HG03558 (cell line): ENCODE data around the gene RBM28.
"Not testable (repeated sequence)": the region's sequence is repeated elsewhere in the genome, so short reads cannot be mapped to it uniquely, and the experiment has no call there.

Experiments used
- ATAC-seq: cut with Tn5 transposase; IDR thresholded peaks from one replicate; pipeline ENCODE4 v1.9.1; 2021; ENCODE audit warnings: moderate number of reproducible peaks; ENCODE audit not compliant: unreplicated experiment; ENCODE audit errors: extremely low read depth

RBM28 gene

DNA sequence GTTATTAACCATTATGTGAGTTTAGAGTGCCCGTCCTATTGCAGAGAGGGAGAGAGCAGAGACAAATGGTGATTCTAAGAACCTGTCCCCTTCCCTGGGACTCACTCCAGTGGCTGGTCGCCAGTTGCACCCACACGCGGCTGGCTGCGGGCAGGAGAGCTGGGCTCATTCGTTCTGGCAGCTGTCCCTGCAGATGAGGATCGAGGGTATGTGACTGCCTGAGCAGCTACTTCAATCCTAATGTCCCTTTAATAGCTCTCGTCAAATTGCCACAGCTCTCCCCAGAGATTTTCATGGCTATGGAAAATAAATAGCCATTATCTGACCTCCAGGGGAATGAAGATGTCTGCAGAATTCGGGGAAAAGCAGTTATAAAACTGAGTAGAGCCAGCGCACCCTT lies 41.6 kb downstream of the RBM28 start:
- ATAC-seq = no peak

DNA sequence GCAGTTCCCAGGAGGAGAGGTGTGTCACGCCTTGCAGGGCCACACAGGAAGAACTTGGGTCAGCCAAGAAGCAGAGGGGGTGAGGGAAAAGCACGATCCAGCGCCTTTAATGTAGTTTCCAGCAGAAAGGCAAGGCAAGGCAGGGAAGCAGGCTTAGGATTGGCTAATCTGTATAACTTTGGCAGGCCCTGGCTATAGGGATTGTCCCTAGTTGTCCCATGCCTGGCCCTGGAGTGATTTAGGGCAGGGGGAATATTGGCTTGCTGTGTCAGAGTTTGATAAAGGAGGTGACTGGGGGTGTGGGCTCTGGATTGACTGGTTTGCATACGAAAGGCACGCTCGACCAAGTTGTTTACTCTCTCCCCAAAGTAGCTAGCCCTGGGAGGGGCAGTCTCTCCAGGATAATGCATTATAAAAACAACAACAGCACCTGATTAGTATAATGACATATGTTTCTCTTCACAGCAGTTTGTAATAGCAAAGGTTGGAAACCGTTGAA lies 44.5 kb downstream of the RBM28 start:
- ATAC-seq = no peak

DNA sequence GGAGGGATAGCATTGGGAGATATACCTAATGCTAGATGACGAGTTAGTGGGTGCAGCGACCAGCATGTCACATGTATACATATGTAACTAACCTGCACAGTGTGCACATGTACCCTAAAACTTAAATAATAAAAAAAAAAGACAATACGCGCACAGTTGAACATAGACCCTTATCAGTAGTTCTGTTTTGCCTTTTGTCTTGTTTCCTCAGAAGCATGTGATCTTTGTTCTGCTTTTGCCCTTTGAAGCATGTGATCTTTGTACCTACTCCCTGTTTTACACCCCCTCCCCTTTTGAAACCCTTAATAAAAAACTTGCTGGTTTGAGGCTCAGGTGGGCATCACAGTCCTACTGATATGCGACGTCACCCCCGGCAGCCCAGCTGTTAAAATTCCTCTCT lies 45.7 kb downstream of the RBM28 start:
- not testable (repeated sequence) for ATAC-seq

DNA sequence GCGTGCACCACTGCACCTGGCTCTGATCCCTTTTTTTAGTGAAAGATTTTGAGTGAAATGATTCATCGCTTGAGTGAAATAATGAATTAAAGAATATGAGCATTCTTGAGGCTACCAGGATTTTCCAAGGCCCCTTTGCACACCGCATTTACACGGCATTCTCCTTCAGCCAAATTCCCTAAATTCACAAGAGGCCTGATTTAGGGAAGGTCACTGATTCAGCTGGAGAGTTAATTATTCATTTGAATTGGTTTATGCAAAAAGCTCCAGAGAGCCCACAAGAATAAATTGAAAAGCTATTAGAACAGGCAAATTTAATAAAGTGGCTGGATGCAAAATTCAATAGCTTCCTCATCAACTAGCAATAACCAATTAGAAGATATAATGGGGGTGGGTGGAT lies 56.2 kb downstream of the RBM28 start:
- no peak for ATAC-seq

DNA sequence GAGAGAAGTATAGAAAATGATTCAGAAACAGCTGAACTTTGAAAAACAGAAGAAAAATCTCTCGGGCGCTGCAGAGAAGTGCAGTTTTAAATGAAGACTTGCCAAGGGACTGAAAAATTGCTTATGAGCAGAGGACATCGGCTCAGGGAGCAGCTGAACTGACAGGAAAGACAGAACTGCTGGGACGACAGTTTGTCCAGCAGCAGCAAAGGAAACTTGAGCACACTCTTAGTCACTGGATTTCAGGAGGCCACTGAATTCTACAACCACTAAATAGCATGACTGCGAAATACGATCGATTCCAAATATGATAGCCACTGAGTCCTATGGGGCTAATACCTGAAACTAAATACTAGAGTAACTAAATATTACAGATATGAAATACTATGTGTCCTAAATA lies 59.6 kb downstream of the RBM28 start:
- ATAC-seq = no peak

DNA sequence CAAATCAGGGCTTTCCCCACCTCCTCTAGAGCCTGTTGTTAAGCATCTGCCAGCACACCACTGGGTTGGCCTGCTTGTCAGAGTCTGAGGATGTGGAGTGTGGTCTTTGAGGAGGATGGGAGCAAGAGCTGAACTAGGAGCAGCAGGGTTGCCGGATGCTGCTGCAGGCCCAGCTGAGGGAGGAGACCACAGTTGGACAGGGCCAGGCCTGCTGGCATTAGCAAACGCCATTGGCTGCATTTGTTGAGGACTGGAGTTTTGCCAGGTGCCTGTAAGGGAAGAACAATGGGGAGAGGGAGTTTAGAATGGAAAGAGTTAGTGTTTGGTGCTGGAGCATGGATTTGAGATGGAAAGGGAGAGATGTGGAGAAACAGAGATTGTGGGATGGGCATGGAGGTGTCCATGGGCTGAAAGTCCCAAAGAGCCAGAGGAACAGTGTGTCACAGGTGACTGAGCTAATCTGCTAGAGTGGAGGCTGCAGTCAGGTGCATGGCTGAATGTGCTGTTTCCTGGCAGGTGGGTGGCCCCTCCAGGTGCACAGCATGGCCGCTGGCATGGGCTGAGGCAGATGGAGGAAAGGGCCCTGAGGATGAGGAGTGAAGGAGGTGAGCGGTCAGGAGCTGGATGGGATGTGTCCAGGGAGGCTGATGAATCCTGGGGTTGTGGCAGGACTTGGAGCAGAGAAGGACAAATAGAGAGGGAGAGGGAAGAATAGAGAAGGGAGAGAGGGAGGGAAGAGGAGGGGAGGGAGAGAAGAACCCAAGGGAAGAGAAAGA lies 61.9 kb downstream of the RBM28 start:
- ATAC-seq = no peak

DNA sequence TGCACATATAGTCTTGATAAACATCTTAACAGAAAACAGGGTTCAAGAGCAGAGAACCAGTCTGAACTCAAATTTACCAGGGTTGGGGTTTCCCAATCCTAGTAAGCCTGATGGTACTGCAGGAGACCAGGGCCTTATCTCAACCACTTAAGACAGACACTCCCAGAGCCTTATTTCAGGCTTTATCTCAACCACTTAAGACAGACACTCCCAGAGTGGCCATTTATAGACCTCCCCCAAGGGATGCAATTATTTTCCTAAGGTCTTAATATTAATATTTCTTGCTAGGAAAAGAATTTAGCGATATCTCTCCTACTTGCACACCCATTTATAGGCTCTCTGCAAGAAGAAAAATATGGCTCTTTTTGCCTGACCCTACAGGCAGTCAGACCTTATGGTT lies 63.3 kb downstream of the RBM28 start:
- ATAC-seq = not testable (repeated sequence)

DNA sequence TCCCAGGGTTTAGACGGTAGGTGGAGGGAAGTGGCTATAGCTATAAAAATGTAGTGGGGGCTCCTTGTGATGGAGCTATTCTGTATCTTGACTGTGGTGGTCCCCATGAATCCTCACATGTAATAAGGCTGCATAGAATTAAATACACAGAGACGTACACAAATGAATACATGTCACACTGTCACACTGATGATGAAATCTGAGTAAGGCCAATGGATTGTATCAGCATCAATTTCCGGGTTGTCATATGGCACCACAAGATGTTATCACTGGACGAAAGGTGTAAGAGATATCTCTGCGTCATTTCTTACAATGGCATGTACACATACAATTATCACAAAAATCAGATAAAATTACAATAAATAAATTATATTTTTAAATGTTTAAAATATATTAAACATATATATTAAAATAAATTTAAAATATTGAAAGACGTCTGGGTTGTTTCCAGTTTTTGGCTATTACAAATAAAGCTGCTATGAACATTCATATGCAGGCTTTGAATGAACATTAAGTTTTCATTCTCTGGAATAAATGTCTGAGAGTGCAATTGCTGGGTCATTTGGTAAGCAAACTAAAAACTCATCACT lies 64.5 kb downstream of the RBM28 start:
- ATAC-seq = no peak

DNA sequence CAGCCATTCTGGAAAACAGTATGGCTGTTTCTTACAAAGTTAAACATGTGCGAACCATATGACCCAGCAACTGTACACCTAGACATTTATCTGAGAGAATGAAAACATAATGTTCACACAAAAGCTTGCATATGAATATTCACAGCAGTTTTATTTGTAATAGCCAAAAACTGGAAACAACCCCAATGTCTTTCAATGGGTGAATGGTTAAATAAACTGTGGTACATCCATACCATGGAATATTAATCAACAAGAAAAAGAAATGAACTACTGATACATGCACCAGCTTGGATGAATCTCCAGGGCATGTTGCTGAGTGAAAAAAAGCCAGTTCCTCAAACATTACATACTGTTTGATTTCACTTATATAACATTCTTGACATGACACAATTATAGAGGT lies 65.3 kb downstream of the RBM28 start:
- ATAC-seq = no peak

DNA sequence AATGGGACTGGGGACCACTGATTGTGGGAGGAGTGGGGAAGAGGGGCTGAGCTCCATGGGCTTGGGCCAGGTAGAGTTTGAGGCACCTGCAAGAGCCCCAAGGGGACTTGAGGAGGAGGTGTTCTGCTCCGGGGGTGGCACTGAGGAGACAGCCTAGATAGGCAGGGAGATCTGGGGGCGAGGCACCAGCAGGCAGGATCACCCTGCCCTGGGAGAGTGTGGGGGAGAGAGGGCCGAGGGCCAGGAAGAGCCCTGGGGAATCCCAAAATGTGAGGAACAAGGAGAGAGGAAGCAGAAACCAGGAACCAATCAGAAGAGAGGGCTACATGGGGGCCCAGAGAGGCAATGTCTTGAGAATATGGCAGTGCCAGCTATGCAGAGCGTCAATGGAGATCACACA lies 68.0 kb downstream of the RBM28 start:
- ATAC-seq = no peak

DNA sequence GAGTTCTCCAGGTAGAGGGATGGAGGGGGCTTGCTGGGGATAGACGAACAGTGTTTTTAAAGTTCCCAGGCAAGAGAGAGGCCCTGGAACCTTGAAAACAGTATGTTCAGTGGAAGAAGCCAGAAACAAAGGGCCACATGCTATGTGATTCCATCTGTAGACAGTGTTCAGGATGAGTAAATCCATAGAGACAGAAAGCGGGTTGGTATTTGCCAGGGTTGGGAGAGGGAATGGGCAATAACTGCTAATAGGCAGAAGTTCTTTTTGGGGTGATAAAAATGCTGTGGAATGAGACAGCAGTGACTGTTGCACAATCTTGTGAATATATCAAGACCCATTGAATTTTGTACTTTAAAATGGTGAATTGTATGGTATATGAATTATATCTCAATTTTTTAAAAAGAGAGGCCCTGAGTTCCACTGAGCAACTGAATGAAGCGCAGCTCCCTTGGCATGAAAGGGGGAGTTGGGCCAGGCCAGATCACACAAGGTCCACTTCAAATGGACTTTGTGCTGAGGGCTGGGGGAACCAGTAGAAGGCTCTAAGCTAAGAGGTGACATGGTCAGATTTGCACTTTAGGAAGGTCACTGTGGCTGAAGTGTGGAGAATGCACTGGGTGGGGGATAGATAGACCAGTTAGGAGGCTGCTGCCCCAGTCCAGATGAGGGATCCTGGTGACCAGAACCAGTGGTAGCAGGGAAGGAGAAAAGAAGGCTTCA lies 68.7 kb downstream of the RBM28 start:
- ATAC-seq = no peak

DNA sequence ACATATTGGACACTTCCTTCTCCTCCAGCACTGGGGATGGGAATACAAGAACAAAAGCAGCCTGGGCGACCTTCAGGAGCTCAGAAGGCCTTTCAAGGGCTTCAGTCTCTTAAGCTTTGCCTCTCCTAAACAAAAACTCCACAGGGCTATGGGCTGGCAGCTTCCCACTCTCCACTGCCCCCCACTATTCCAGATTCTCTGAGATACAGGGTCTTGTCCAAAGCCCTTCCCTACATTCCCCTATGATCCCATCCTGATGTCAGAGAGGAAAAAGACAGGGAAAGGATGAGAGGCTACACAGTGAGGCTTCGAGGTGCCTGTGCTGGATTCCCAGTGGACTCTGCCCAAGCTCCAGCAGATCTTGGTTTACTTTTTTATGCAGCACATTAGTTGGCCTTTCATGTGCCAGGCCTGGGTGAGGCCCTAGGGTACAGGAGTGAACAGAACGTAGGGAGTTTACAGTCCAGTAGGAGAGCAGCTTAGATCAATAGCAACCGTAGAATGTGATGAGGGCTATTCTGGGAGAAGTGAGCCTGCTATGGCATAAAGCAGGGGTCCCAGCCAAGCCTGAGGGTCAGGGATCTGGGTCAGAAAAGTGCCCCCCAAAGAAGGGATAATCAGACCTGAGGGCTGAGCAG lies 69.3 kb downstream of the RBM28 start:
- no peak for ATAC-seq

DNA sequence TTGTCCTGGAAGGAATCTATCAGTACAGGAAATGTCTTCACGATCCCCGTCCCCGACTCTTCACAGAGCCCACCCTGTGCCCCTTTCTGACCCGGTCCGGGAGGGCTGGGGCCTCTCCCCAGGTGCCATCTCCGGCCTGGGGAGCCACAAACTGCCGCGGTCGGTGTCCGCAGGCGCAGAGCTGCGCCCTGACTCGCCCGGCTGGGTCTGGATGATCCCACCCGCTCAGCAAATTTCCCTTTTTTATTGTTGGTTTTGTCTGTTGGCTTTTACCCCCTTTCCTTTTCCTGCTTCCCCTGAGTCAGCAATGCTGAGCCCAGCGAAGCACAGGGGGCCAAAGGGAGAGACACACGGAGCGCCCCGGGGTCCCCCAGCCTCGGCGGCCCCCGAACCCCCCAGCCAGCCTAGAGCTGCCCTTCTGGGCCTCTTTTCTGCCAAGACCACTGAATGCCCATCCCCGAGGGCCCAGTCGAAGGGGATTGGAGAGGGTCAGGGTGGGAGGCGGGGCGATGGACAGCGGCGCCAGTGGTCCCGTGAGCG lies 71.7 kb downstream of the RBM28 start:
- no peak for ATAC-seq

DNA sequence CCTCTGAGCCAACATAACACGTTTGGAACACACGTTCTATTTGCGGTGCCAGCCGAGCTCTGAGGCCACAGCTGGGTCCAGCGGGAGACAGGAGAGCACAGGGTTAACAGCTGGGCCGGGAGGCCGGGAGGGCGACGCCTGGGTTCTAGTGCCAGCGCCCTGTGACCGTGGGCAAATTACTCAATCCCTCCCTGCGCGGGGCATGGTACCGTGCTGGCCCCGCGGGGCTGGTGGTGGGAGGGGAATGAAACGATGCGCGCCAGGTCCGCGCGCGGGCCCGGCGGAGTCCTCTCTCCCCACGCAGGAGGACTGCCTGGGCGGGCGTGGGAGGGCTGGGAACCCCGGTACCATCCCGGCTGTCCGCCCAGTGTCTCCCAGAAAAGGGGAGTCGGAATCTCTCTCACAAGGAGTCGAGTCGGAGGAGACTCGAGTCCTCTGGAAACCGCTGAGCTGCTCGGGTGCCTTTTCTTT lies 72.2 kb downstream of the RBM28 start:
- ATAC-seq = no peak

DNA sequence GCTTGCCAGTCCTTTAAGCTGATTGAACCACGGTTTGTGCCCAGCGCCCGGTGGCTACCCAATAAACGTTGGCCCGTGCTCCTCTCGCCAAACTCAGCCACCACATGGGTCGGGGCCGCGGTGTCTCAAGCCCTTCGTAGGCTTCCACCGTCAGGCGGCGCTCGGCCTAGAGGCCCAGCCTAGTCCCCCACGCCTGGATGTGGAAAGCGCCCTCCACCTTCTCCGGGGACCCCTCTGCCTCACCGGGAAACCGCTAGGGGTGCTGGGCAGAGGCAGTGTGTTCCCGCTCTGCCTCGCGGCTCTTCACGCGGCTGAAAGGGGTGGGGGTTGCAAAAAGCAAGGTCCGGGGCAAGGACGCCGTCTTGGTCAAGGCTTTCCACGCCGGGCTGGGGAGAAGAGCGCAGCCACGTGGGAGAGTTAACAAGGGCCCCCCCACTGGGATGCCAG lies 72.9 kb downstream of the RBM28 start:
- no peak for ATAC-seq

DNA sequence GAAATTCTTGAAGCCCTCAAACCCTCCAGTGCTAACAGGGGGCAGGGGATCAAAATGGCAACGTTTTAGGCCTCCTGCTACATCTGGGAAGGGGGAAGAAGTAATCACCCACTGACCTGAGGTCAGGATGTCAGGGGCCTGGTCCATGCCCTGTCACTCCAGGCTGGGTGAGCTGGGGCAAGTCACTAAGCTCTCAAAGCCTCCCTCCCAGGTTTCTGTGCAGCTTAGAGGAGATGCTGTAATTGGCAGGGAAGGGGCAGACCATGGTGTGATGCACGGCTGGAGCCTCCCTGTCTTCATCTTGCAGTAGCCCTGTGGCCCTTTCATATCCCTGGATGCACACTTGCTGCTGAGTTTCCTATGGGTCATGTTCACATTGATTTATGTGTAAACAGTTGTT lies 75.5 kb downstream of the RBM28 start:
- no peak for ATAC-seq

DNA sequence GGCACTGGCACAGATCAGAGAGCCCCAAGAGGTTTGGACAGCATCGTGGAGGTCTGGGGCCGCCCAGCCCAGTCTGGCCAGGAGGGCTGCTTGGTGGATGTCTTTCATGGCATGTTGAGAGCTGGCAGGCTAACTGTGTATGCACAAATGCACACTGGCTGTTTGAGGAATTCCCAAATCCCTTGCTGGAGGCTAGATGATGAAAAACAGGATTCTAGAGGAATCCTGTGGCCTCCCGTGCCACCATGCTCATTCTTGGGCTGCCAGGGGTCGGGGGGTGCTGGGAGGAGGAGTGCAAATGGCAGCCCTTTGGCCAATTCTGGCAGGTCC lies 76.1 kb downstream of the RBM28 start:
- ATAC-seq = no peak

DNA sequence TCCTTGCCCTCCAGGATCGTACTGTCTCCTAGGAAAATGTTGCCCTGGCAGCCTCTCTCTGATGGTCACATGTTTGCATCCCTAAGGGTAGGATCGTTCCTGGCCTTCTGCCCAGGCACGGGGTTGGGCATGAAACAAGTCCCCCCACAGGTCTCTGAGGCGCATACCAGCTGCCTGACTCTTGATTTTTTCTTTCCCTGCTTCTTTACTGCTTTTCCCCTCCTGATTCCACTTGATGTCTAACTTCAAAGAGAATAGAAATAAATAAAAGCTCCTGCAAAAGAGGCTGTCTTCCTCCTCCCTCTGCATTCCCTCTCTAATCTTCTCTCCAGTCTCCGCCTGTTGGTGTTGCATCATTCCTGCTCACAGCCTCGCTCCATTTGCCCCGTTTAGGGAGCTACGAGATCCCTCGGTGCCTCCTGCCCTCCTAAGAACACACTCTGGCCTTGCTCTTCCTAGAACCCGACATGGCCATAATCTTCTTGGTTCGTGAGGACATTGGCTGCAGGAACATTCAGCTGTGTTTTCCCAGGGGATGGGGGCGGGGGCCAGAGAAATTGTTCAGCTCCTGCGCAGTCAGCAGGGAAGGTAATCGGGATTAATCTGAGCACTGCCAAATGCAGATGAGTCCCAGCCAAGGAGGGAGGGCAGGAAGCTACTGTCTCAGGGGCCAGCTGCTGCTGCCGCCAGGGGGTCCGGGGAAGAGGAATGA lies 76.7 kb downstream of the RBM28 start:
- ATAC-seq = no peak

DNA sequence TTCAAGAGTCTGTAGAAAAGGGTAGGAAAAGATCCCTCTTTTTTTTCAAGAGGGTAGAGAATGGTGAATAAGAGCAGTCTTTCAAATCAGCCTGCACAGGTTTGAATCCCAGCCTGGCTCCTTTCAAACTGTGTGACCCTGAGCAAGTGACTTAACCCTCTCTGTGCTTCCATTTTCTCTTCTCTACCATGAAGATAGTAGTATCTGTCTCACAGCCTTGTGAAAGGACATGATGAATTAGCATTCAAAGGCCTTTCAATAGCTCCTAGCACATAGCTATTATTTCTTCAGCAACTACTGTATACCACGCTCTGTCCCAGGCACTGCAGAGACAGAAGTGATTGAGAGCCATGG lies 77.2 kb downstream of the RBM28 start:
- no peak for ATAC-seq

DNA sequence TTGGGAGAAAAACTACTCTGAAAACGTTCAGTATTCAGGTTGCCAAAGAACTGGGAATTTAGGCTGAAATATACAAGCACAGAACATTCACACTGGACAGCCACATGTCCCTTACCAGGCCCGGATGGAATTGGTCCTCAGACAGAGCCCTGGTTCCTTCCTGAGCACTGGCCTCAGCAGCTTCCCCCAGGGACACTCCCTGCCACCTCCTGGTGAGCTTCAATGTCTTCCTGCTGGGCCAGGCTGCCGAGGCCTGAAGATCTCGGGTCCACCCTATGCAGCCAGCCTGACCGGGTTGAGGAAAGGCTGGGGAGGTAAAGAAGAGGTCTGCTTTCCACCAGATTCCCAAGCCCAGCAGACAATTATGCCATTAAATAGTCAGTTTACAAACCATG lies 77.8 kb downstream of the RBM28 start:
- ATAC-seq = no peak
